Measurements from ENCODE around the gene SBSN.

DNA sequence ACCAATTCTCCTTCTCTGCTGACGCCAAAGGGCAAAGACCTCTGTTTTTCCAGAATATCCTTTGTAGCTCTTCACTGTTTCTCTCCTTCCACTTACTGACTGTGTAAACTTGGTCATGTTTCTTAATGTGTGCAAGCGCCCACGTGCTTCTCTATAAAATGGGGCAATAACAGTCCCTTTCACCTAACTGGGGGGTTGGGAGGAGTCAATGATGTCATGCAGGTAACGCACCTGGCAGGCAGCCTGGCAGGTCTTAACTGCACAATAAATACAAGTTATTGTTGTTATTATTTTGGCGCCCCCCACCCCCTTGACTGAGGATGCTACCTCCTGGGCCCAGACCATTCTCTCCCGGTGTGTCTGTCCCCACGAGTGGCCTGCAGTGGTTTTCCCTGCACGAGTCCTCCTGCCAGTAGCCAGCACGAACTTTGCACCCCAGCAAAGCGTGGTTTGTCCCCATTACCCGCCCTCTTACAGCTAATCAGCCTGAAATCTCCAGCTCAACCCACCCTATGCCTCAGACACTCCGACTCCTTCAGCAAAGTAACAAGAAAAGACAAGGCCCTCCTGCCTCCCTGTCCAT is 5.3 kb downstream of the SBSN start:
- TF ChIP-seq, protein P1, sequence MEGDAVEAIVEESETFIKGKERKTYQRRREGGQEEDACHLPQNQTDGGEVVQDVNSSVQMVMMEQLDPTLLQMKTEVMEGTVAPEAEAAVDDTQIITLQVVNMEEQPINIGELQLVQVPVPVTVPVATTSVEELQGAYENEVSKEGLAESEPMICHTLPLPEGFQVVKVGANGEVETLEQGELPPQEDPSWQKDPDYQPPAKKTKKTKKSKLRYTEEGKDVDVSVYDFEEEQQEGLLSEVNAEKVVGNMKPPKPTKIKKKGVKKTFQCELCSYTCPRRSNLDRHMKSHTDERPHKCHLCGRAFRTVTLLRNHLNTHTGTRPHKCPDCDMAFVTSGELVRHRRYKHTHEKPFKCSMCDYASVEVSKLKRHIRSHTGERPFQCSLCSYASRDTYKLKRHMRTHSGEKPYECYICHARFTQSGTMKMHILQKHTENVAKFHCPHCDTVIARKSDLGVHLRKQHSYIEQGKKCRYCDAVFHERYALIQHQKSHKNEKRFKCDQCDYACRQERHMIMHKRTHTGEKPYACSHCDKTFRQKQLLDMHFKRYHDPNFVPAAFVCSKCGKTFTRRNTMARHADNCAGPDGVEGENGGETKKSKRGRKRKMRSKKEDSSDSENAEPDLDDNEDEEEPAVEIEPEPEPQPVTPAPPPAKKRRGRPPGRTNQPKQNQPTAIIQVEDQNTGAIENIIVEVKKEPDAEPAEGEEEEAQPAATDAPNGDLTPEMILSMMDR (IDR thresholded peaks at IDR 0.05) = no peak
- TF ChIP-seq EP300 (IDR thresholded peaks at IDR 0.05) = no peak

Data from ovary (tissue), 3 donors.